ENCODE data around the gene CTAG1B.

DNA sequence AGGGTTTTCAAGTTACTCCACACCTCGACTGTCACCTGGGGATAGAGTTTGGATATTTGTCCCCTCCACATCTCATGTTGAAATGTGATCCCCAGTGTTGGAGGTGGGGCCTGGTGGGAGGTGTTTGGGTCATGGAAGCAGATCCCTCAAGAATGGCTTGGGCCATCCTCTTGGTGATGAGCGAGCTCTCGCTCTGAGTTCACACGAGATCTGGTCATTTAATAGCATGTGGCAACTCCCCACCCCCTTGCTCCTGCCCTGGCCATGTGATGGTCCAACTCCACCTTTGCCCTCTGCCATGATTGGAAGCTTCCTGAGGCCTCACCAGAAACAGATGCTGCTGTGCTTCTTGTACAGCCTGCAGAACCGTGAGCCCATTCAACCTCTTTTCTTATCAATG lies 25.9 kb downstream of the CTAG1B start:
- TF ChIP-seq, protein P1, sequence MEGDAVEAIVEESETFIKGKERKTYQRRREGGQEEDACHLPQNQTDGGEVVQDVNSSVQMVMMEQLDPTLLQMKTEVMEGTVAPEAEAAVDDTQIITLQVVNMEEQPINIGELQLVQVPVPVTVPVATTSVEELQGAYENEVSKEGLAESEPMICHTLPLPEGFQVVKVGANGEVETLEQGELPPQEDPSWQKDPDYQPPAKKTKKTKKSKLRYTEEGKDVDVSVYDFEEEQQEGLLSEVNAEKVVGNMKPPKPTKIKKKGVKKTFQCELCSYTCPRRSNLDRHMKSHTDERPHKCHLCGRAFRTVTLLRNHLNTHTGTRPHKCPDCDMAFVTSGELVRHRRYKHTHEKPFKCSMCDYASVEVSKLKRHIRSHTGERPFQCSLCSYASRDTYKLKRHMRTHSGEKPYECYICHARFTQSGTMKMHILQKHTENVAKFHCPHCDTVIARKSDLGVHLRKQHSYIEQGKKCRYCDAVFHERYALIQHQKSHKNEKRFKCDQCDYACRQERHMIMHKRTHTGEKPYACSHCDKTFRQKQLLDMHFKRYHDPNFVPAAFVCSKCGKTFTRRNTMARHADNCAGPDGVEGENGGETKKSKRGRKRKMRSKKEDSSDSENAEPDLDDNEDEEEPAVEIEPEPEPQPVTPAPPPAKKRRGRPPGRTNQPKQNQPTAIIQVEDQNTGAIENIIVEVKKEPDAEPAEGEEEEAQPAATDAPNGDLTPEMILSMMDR (IDR thresholded peaks at IDR 0.05; ENCODE audit: control extremely low read depth in 1 of 3, insufficient read depth in 1 of 3, low read depth in 1 of 3, low read length in 3 of 3), result no peak
- TF ChIP-seq USF2 (IDR thresholded peaks at IDR 0.05; ENCODE audit: low read length) (no peak), CREB1 (IDR thresholded peaks at IDR 0.05) (no peak), POLR2A (IDR thresholded peaks at IDR 0.05; ENCODE audit: control extremely low read depth in 1 of 2, low read depth in 2 of 2, low read length in 2 of 2) (no peak), TAF1 (IDR thresholded peaks at IDR 0.05; ENCODE audit: low read depth, low read length) (no peak), HDAC6 (IDR thresholded peaks at IDR 0.05; ENCODE audit: low read depth, low read length) (no peak), CBX8 (IDR thresholded peaks at IDR 0.05; ENCODE audit: borderline replicate concordance, low read depth, low read length) (no peak), EZH2 (IDR thresholded peaks at IDR 0.05; ENCODE audit: low read depth, low read length, severe bottlenecking) (no peak), POLR2AphosphoS5 (IDR thresholded peaks at IDR 0.05; ENCODE audit: low read depth, low read length) (no peak), EP300 (IDR thresholded peaks at IDR 0.05; ENCODE audit: borderline replicate concordance in 1 of 2, low read depth in 2 of 2, low read length in 2 of 2) (no peak), SRF (IDR thresholded peaks at IDR 0.05; ENCODE audit: low read depth, low read length) (no peak), ATF2 (IDR thresholded peaks at IDR 0.05; ENCODE audit: low read length) (no peak), YY1 (IDR thresholded peaks at IDR 0.05; ENCODE audit: low read depth, low read length) (no peak), RAD21 (IDR thresholded peaks at IDR 0.05 in 1 of 2, conservative IDR thresholded peaks at IDR 0.05 in 1 of 2; ENCODE audit: low read depth in 2 of 2, low read length in 2 of 2) (no peak)
